ENCODE data around the gene GNAI3. TPM values are rescaled to one million over a fixed set of nuclear protein-coding genes. Genes with fewer than 3 reads are reported as not detected.

GNAI3 gene
- total and polyA plus RNA-seq, 2 of the 13 experiments (the other 11 are each of a cell fraction or from before 2014, with no cell fraction given), result 4.3 to 9.0 TPM

- TF ChIP-seq DZIP1 (CRISPR knock-in tag; IDR thresholded peaks at IDR 0.05) (0 out of 2 replicates have a peak, but pooled peaks have one; percentile 64), CEBPZ (IDR thresholded peaks at IDR 0.05; ENCODE audit: low read length) (no peak), HDAC2 (CRISPR knock-in tag; IDR thresholded peaks at IDR 0.05) (peak; percentile 54; the same call in 1 of the 2 replicates), AHDC1 (CRISPR knock-in tag; IDR thresholded peaks at IDR 0.05; ENCODE audit: borderline replicate concordance) (no peak), ZNF577 (CRISPR knock-in tag; IDR thresholded peaks at IDR 0.05; ENCODE audit: borderline replicate concordance, low read depth) (no peak), PAXIP1 (CRISPR knock-in tag; conservative IDR thresholded peaks at IDR 0.05) (peak; percentile 47), MTF2 (CRISPR knock-in tag; IDR thresholded peaks at IDR 0.05; ENCODE audit: borderline replicate concordance) (no peak), ZMAT5 (CRISPR knock-in tag; IDR thresholded peaks at IDR 0.05; ENCODE audit: borderline replicate concordance, low read depth) (no peak), THAP7 (CRISPR knock-in tag; IDR thresholded peaks at IDR 0.05) (no peak), GTF3A (CRISPR knock-in tag; conservative IDR thresholded peaks at IDR 0.05) (no peak)
Measured at GRCh38 chr1:109619576-109620400, 71.4 kb downstream of the GNAI3 start, which contains the start of the genes AMPD2 and GNAT2 (continued).
